NOMO-1 (cell line): ENCODE results near the gene NT5C.
A peak's percentile ranks its signal among the peaks of the same experiment; 100 is the strongest.

ENCODE experiments used
- DNase-seq, 2 experiments: peaks; one replicate each; lab custom pipeline; 2025; ENCODE audit not compliant: unreplicated experiment in 2 of 2; lab: John Stamatoyannopoulos, UW

Gene NT5C

DNA sequence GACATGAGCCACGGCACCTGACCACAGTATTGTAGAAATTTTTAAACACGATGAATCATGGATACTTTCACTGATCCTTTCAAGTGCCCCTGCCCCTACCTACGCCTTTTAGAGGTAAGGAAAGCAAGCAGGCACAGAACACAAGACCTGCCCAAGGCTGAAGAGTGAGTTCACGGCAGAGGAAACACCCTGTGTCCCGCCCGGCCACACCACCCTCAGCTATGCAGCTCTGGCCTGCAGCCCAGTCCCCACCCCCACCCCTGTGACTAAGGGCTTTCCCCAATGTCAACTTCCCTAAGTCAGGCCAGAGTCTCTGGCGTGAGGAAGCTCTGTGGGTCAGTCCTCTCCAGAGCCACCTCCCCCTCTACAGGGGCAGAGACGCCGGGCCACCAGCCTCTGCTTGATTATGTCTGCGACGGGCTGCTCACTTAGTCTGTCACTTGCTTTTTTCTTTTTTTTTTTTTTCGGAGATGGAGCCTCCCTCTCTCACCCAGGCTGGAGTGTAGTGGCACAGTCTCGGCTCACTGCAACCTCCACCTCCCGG lies 35.4 kb downstream of the NT5C start:
- peak; percentile 83 to 88 for DNase-seq

- DNase-seq = no peak
These were observed 36.6 kb downstream of the NT5C start for GRCh38 chr17:75094871-75095399.

GRCh38 chr17:75093548-75094158 lies 37.9 kb downstream of the NT5C start:
- DNase-seq = no peak

DNA sequence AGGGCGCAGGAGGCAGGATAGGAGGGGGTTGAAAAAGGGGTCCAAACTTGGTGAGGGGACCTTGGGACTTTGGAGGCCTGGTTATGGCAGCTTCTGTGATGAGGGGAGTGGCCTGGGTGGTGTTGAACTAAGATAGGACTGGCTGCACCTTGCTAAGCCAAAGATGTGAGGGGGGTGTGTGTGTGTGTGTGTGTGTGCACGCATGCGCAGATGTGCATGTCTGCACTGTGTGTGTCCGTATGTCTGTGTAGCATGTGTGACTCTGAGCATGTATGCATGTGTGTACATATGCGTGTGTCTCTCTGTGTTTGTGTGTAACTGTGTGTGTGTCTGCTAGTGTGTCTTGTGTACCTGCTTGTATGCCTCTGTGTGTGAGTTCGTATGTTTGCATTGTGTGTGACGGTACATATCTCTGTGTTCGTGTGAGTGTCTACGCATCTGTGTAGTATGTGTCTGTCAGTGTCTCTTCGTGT lies 39.7 kb downstream of the NT5C start:
- DNase-seq = no peak

GRCh38 chr17:75090871-75091854 lies 40.4 kb downstream of the NT5C start:
- DNase-seq = no peak

- no peak for DNase-seq
These were observed 42.8 kb downstream of the NT5C start for GRCh38 chr17:75088465-75089417.

GRCh38 chr17:75087558-75088453 lies 43.7 kb downstream of the NT5C start, which contains the start of gene SLC16A5:
TSS of gene SLC16A5 (plus strand) at chr17:75087954. CDS start at chr17:75093637, 5,683 bp downstream.
- DNase-seq = peak; percentile 70 to 87

- no peak for DNase-seq
These were observed 44.4 kb downstream of the NT5C start for GRCh38 chr17:75087182-75087557.

- no peak for DNase-seq
These were observed 44.9 kb downstream of the NT5C start for GRCh38 chr17:75086496-75087181.

GRCh38 chr17:75084039-75084660 lies 47.4 kb downstream of the NT5C start:
- DNase-seq = no peak

GRCh38 chr17:75082683-75083082 lies 48.9 kb downstream of the NT5C start:
- DNase-seq = no peak

- no peak for DNase-seq
These were observed 49.7 kb downstream of the NT5C start for GRCh38 chr17:75081611-75082540.
